Measurements from ENCODE around the gene SERTAD1. TPM values are rescaled to one million over a fixed set of nuclear protein-coding genes. Genes with fewer than 3 reads are reported as not detected.

Gene SERTAD1
- 22.7 to 35.8 TPM (median 30.0 TPM) in 5 replicates for total RNA-seq (2022; extraction: Qiagen RNA extraction; ENCODE audit: low read depth)

GRCh38 chr19:40425450-40426287 lies at the start of gene SERTAD1:
TSS of gene SERTAD1 (minus strand) at chr19:40425992. CDS start at chr19:40423546, 2,446 bp downstream.

GRCh38 chr19:40466985-40467734 lies 41.4 kb upstream of the SERTAD1 start, which contains the start of gene SPTBN4:
TSS of gene SPTBN4 (plus strand) at chr19:40467001. CDS start at chr19:40472622, 5,621 bp downstream.

GRCh38 chr19:40465557-40466218 lies 39.9 kb upstream of the SERTAD1 start, which contains the start of gene BLVRB:
TSS of gene BLVRB (minus strand) at chr19:40465745. CDS start at chr19:40465688, 57 bp downstream.

GRCh38 chr19:40444000-40444824 lies 18.4 kb upstream of the SERTAD1 start, which contains the start of gene SERTAD3:
TSS of gene SERTAD3 (minus strand) at chr19:40444335. CDS start at chr19:40442080, 2,255 bp downstream.

GRCh38 chr19:40413291-40413845 lies 12.4 kb downstream of the SERTAD1 start, which contains the start of gene PRX:
TSS of gene PRX (minus strand) at chr19:40413378. CDS start at chr19:40407932, 5,446 bp downstream.

GRCh38 chr19:40390084-40390742 lies 35.6 kb downstream of the SERTAD1 start, which contains the start of gene HIPK4:
TSS of gene HIPK4 (minus strand) at chr19:40390181. CDS start at chr19:40389902, 279 bp downstream.

Other genes starting within 250 kb of the SERTAD1 start
- 9.9 to 18.5 TPM (median 18.1 TPM) in 5 replicates for gene MAP3K10, start 234.6 kb downstream of the SERTAD1 start, total RNA-seq (2022; extraction: Qiagen RNA extraction; ENCODE audit: low read depth)
- 0.34 to 0.47 TPM (median 0.43 TPM) in 4 of 5 replicates, not detected in the other for gene TTC9B, start 207.6 kb downstream of the SERTAD1 start, total RNA-seq (2022; extraction: Qiagen RNA extraction; ENCODE audit: low read depth)
- gene CCNP, start 199.3 kb downstream of the SERTAD1 start, total RNA-seq (2022; extraction: Qiagen RNA extraction; ENCODE audit: low read depth), result 0.19 to 0.42 TPM (median 0.21 TPM) in 4 of 5 replicates, not detected in the other
- 113 to 193 TPM (median 182 TPM) in 5 replicates for gene AKT2, start 140.6 kb downstream of the SERTAD1 start, total RNA-seq (2022; extraction: Qiagen RNA extraction; ENCODE audit: low read depth)
- 20.7 to 35.4 TPM (median 30.7 TPM) in 5 replicates for gene C19orf47, start 77.6 kb downstream of the SERTAD1 start, total RNA-seq (2022; extraction: Qiagen RNA extraction; ENCODE audit: low read depth)
- gene PLD3, start 77.3 kb downstream of the SERTAD1 start, total RNA-seq (2022; extraction: Qiagen RNA extraction; ENCODE audit: low read depth), result 224 to 275 TPM (median 254 TPM) in 5 replicates
- 0.20 to 0.42 TPM (median 0.32 TPM) in 5 replicates for gene HIPK4, start 35.8 kb downstream of the SERTAD1 start, total RNA-seq (2022; extraction: Qiagen RNA extraction; ENCODE audit: low read depth)
- gene PRX, start 12.6 kb downstream of the SERTAD1 start, total RNA-seq (2022; extraction: Qiagen RNA extraction; ENCODE audit: low read depth), result 1.0 to 1.7 TPM (median 1.5 TPM) in 5 replicates
- gene SERTAD3, start 18.3 kb upstream of the SERTAD1 start, total RNA-seq (2022; extraction: Qiagen RNA extraction; ENCODE audit: low read depth), result 33.6 to 51.6 TPM (median 44.8 TPM) in 5 replicates
- gene BLVRB, start 39.8 kb upstream of the SERTAD1 start, total RNA-seq (2022; extraction: Qiagen RNA extraction; ENCODE audit: low read depth), result 196 to 343 TPM (median 318 TPM) in 5 replicates
- 0.55 to 1.2 TPM (median 0.71 TPM) in 5 replicates for gene SPTBN4, start 41.0 kb upstream of the SERTAD1 start, total RNA-seq (2022; extraction: Qiagen RNA extraction; ENCODE audit: low read depth)
- gene SHKBP1, start 150.9 kb upstream of the SERTAD1 start, total RNA-seq (2022; extraction: Qiagen RNA extraction; ENCODE audit: low read depth), result 81.7 to 154 TPM (median 141 TPM) in 5 replicates
- 31.7 to 70.4 TPM (median 60.7 TPM) in 5 replicates for gene LTBP4, start 175.4 kb upstream of the SERTAD1 start, total RNA-seq (2022; extraction: Qiagen RNA extraction; ENCODE audit: low read depth)